CD8-positive, alpha-beta memory T cell (primary cell): ENCODE data around the gene B3GALT4. TPM values are rescaled to one million over a fixed set of nuclear protein-coding genes. Genes with fewer than 3 reads are reported as not detected.
A peak's percentile ranks its signal among the peaks of the same experiment; 100 is the strongest.

Experiments
- CTCF ChIA-PET: fragments of 350-600 bp; sonication (Branson Sonifier 250); formaldehyde crosslinking; loops from one replicate; lab custom pipeline; 2021; ENCODE audit warnings: antibody characterized with exemption; lab: Charles Lee
- POLR2A ChIA-PET: fragments of 350-600 bp; sonication (Branson Sonifier 250); formaldehyde crosslinking; loops from one replicate; lab custom pipeline; 2021; ENCODE audit warnings: antibody characterized with exemption; lab: Charles Lee
- DNase-seq, 5 donors: peaks; one replicate each; pipeline versions ENCODE4 v3.0.0 to v3.0.0-alpha.2; 2020 to 2022; ENCODE audit warnings: mixed read lengths in 1 of 5
- H3K27ac ChIP-seq: one replicate; pipeline ENCODE4 v1.7.0; 2013; ENCODE audit warnings: low read depth, mild to moderate bottlenecking, low read length, moderate library complexity
- H3K27me3 ChIP-seq: 2 replicates; pipeline ENCODE4 v1.7.0; 2013; ENCODE audit warnings: low read length, mild to moderate bottlenecking; ENCODE audit not compliant: insufficient read depth, poor library complexity, severe bottlenecking
- H3K36me3 ChIP-seq: 2 replicates; pipeline ENCODE4 v1.7.0; 2013; ENCODE audit warnings: mild to moderate bottlenecking, low read length, moderate library complexity; ENCODE audit not compliant: insufficient read depth
- H3K4me1 ChIP-seq: 2 replicates; pipeline ENCODE4 v1.7.0; 2013; ENCODE audit warnings: mild to moderate bottlenecking, low read length, moderate library complexity; ENCODE audit not compliant: insufficient read depth
- H3K4me3 ChIP-seq: 2 replicates; pipeline ENCODE4 v1.7.0; 2013; ENCODE audit warnings: mild to moderate bottlenecking, low read length
- H3K9me3 ChIP-seq: 2 replicates; pipeline ENCODE4 v1.7.0; 2013; ENCODE audit warnings: mild to moderate bottlenecking, low read length
- H3K27ac Mint-ChIP-seq, 8 donors: one replicate each; pipeline ENCODE4 v1.8.0; 2020 to 2021; ENCODE audit warnings: mixed read lengths in 8 of 8, mild to moderate bottlenecking in 6 of 8, inconsistent platforms in 3 of 8, moderate library complexity in 3 of 8
- H3K27me3 Mint-ChIP-seq, 2 donors: one replicate each; pipeline ENCODE4 v1.8.0; 2020 to 2021; ENCODE audit warnings: mixed read lengths in 2 of 2, mild to moderate bottlenecking in 1 of 2, moderate library complexity in 1 of 2
- H3K36me3 Mint-ChIP-seq, 3 donors: one replicate each; pipeline ENCODE4 v1.8.0; 2020 to 2021; ENCODE audit warnings: mixed read lengths in 3 of 3, inconsistent platforms in 1 of 3, mild to moderate bottlenecking in 1 of 3
- H3K4me1 Mint-ChIP-seq, 3 donors: one replicate each; pipeline ENCODE4 v1.8.0; 2020 to 2021; ENCODE audit warnings: mixed read lengths in 3 of 3, inconsistent platforms in 1 of 3, mild to moderate bottlenecking in 1 of 3
- H3K4me3 Mint-ChIP-seq, 7 donors: one replicate each; pipeline ENCODE4 v1.8.0; 2020 to 2021; ENCODE audit warnings: mixed read lengths in 7 of 7, mild to moderate bottlenecking in 6 of 7, moderate library complexity in 4 of 7, inconsistent platforms in 2 of 7
- H3K9me3 Mint-ChIP-seq, 5 donors: one replicate each; pipeline ENCODE4 v1.8.0; 2020 to 2022; ENCODE audit warnings: mixed read lengths in 5 of 5, mild to moderate bottlenecking in 3 of 5, moderate library complexity in 2 of 5, inconsistent platforms in 1 of 5
- polyA plus RNA-seq: library from polyadenylated mRNA; unstranded; fragments of 300-500 nt; fragmentation: Illumina TruSeq; gene quantifications from one replicate; pipeline ENCODE4 v1.2.3, GENCODE V29; 2021
- total RNA-seq, 2 experiments: library from RNA; stranded (reverse); gene quantifications; one replicate each; pipeline ENCODE4 v1.2.3, GENCODE V29; 2021

The B3GALT4 gene
- total and polyA plus RNA-seq, 3 experiments from 2014 or later: 6.1 to 35.3 (median 7.0) TPM

GRCh38 chr6:33247977-33248642 is 28.8 kb upstream of the B3GALT4 start:
- POLR2A ChIA-PET: interaction anchor here (0.5 to 4.4 kb wide), 13 partner anchors 23 to 533 kb away, joined by 3 to 24 read pairs (median 6); partner anchors contain the start of genes B3GALT4, HSD17B8, RING1 and RPS18
- no peaks in the 10 kb centered on the region for H3K27me3 ChIP-seq

GRCh38 chr6:33248643-33248931 is 28.3 kb upstream of the B3GALT4 start:
- Mint-ChIP-seq H3K9me3 (no peaks in the 10 kb centered on the region), H3K27me3 (peaks cover 2 to 4% of the 10 kb centered on the region in 2 donors), H3K4me3 (peak overlapping the region; percentile 82 to 96 (median 89)), H3K27ac (peak overlapping the region; percentile 95 to 99 (median 98)), H3K36me3 (peaks cover 0 to 27% (median 13%) of the 10 kb centered on the region in 3 donors), H3K4me1 (peaks cover 32 to 42% (median 38%) of the 10 kb centered on the region in 3 donors)
- peaks cover 7% of the 10 kb centered on the region for H3K36me3 ChIP-seq
- no peaks in the 10 kb centered on the region for H3K27me3 ChIP-seq
- ChIA-PET CTCF (interaction anchor here (0.7 to 4.8 kb wide), 46 partner anchors 10 to 277 kb away, joined by 3 to 101 read pairs (median 5); partner anchors contain the start of genes B3GALT4, CUTA, HLA-DPA1 and HLA-DPB1), POLR2A (interaction anchor here (0.5 to 4.4 kb wide), 12 partner anchors 22 to 532 kb away, joined by 3 to 24 read pairs (median 8); partner anchors contain the start of genes B3GALT4, HSD17B8, RGL2 and RING1)
- peaks cover 24% of the 10 kb centered on the region for H3K4me1 ChIP-seq
- peak in 1 of 5 donors; percentile 18 for DNase-seq
- peak overlapping the region; percentile 90 for H3K27ac ChIP-seq
- peak overlapping the region; percentile 70 for H3K4me3 ChIP-seq
- H3K9me3 ChIP-seq: no peaks in the 10 kb centered on the region

More at GRCh38 chr6:33247977-33248642, 28.8 kb upstream of the B3GALT4 start:
- Histone ChIP-seq H3K9me3 (no peaks in the 10 kb centered on the region), H3K4me1 (peaks cover 24% of the 10 kb centered on the region), H3K27ac (peak overlapping the region; percentile 90), H3K4me3 (peak overlapping the region; percentile 70), H3K36me3 (peaks cover 7% of the 10 kb centered on the region)
- Mint-ChIP-seq H3K27me3 (peaks cover 2 to 8% of the 10 kb centered on the region in 2 donors), H3K4me3 (peak overlapping the region; percentile 82 to 96 (median 89)), H3K4me1 (peaks cover 32 to 42% (median 38%) of the 10 kb centered on the region in 3 donors), H3K9me3 (no peaks in the 10 kb centered on the region), H3K27ac (peak overlapping the region; percentile 95 to 99 (median 98)), H3K36me3 (peaks cover 0 to 27% (median 13%) of the 10 kb centered on the region in 3 donors)
- DNase-seq: peak; percentile 81 to 91 (median 87)
- CTCF ChIA-PET: interaction anchor here (0.7 to 4.8 kb wide), 49 partner anchors 10 to 276 kb away, joined by 3 to 101 read pairs (median 5); partner anchors contain the start of genes B3GALT4, CUTA, HLA-DPA1 and HLA-DPB1

- Mint-ChIP-seq H3K4me1 (peaks cover 32 to 42% (median 38%) of the 10 kb centered on the region in 3 donors), H3K27ac (peak overlapping the region; percentile 95 to 99 (median 98)), H3K4me3 (peak overlapping the region; percentile 82 to 96 (median 89)), H3K27me3 (peaks cover 2 to 4% of the 10 kb centered on the region in 2 donors), H3K9me3 (no peaks in the 10 kb centered on the region), H3K36me3 (peaks cover 0 to 28% (median 13%) of the 10 kb centered on the region in 3 donors)
- peak overlapping the region; percentile 90 for H3K27ac ChIP-seq
- H3K4me3 ChIP-seq: peak overlapping the region; percentile 74
- CTCF ChIA-PET: interaction anchor here (0.7 to 4.8 kb wide), 45 partner anchors 11 to 277 kb away, joined by 3 to 101 read pairs (median 5); partner anchors contain the start of genes B3GALT4, CUTA, HLA-DPA1 and HLA-DPB1
- POLR2A ChIA-PET: interaction anchor here (0.5 to 4.4 kb wide), 17 partner anchors 15 to 277 kb away, joined by 3 to 26 read pairs (median 7); partner anchors contain the start of genes B3GALT4, HSD17B8, PFDN6 and RGL2
- H3K36me3 ChIP-seq: peaks cover 7% of the 10 kb centered on the region
- H3K27me3 ChIP-seq: no peaks in the 10 kb centered on the region
- peaks cover 24% of the 10 kb centered on the region for H3K4me1 ChIP-seq
- DNase-seq: peak; percentile 95 to 98 (median 96)
- no peaks in the 10 kb centered on the region for H3K9me3 ChIP-seq
Measured at GRCh38 chr6:33248932-33249731, 27.8 kb upstream of the B3GALT4 start.

GRCh38 chr6:33249732-33250630 is 26.9 kb upstream of the B3GALT4 start:
- Histone ChIP-seq H3K27me3 (no peaks in the 10 kb centered on the region), H3K4me3 (peak overlapping the region; percentile 74), H3K36me3 (peaks cover 7% of the 10 kb centered on the region), H3K9me3 (no peaks in the 10 kb centered on the region), H3K27ac (peak overlapping the region; percentile 89), H3K4me1 (peaks cover 24% of the 10 kb centered on the region)
- CTCF ChIA-PET: interaction anchor here (0.9 to 4.8 kb wide), 13 partner anchors 11 to 168 kb away, joined by 3 to 101 read pairs (median 7); partner anchors contain the start of genes CUTA, RGL2, RPS18 and VPS52
- Mint-ChIP-seq H3K27ac (peak overlapping the region; percentile 95 to 98 (median 98)), H3K9me3 (no peaks in the 10 kb centered on the region), H3K4me1 (peaks cover 32 to 42% (median 38%) of the 10 kb centered on the region in 3 donors), H3K36me3 (peaks cover 0 to 31% (median 13%) of the 10 kb centered on the region in 3 donors), H3K27me3 (peaks cover 2 to 4% of the 10 kb centered on the region in 2 donors), H3K4me3 (peak overlapping the region; percentile 82 to 96 (median 89))
- DNase-seq: no peak
- POLR2A ChIA-PET: interaction anchor here (0.5 to 4.4 kb wide), 14 partner anchors 14 to 278 kb away, joined by 3 to 26 read pairs (median 6); partner anchors contain the start of genes B3GALT4, HSD17B8, PFDN6 and RING1

GRCh38 chr6:33250731-33251130 is 26.2 kb upstream of the B3GALT4 start:
- no peak overlapping the region for H3K27ac ChIP-seq

GRCh38 chr6:33251395-33252012 is 25.4 kb upstream of the B3GALT4 start:
- peaks cover 0 to 38% (median 13%) of the 10 kb centered on the region in 3 donors for H3K36me3 Mint-ChIP-seq
- H3K4me1 Mint-ChIP-seq: peaks cover 32 to 42% (median 38%) of the 10 kb centered on the region in 3 donors
- Histone ChIP-seq H3K27me3 (no peaks in the 10 kb centered on the region), H3K36me3 (peaks cover 7% of the 10 kb centered on the region), H3K4me3 (no peak overlapping the region), H3K27ac (no peak overlapping the region), H3K9me3 (no peaks in the 10 kb centered on the region), H3K4me1 (peaks cover 24% of the 10 kb centered on the region)
- CTCF ChIA-PET: interaction anchor here (4.7 to 4.8 kb wide), 2 partner anchors 20 to 91 kb away, joined by 33 to 101 read pairs; partner anchors contain the start of genes RPS18 and VPS52
- peak overlapping the region in 7 of 8 donors; percentile 48 to 83 (median 64) for H3K27ac Mint-ChIP-seq
- H3K27me3 Mint-ChIP-seq: peaks cover 2 to 3% of the 10 kb centered on the region in 2 donors
- H3K4me3 Mint-ChIP-seq: peak overlapping the region in 6 of 7 donors; percentile 1 to 71 (median 46)
- no peak for DNase-seq
- H3K9me3 Mint-ChIP-seq: no peaks in the 10 kb centered on the region
- POLR2A ChIA-PET: interaction anchor here (4.4 kb wide), 1 partner anchor 26 kb away, joined by 24 read pairs; the partner anchor contains the start of gene B3GALT4

More at GRCh38 chr6:33250731-33251130, 26.2 kb upstream of the B3GALT4 start:
- Mint-ChIP-seq H3K4me1 (peaks cover 32 to 42% (median 38%) of the 10 kb centered on the region in 3 donors), H3K9me3 (no peaks in the 10 kb centered on the region), H3K36me3 (peaks cover 0 to 34% (median 13%) of the 10 kb centered on the region in 3 donors), H3K4me3 (peak overlapping the region in 6 of 7 donors; percentile 59 to 94 (median 86)), H3K27ac (peak overlapping the region in 6 of 8 donors; percentile 34 to 98 (median 97)), H3K27me3 (peaks cover 2 to 4% of the 10 kb centered on the region in 2 donors)
- POLR2A ChIA-PET: interaction anchor here (1.0 to 4.4 kb wide), 3 partner anchors 21 to 93 kb away, joined by 3 to 26 read pairs (median 24); partner anchors contain the start of genes B3GALT4, RPS18 and VPS52
- Histone ChIP-seq H3K36me3 (peaks cover 7% of the 10 kb centered on the region), H3K9me3 (no peaks in the 10 kb centered on the region), H3K4me1 (peaks cover 24% of the 10 kb centered on the region), H3K4me3 (no peak overlapping the region), H3K27me3 (no peaks in the 10 kb centered on the region)
- no peak for DNase-seq
- CTCF ChIA-PET: interaction anchor here (2.3 to 4.8 kb wide), 3 partner anchors 10 to 90 kb away, joined by 13 to 101 read pairs (median 33); partner anchors contain the start of genes RPS18 and VPS52
